GM12864 (cell line): ENCODE results near the gene ARL5C.

Source experiments
- DNase-seq: peaks from one replicate; pipeline ENCODE4 v3.0.0-alpha.2; 2011; ENCODE audit warnings: low read depth
- H3K4me3 ChIP-seq: 2 replicates; pipeline ENCODE4 v1.5.1; 2011; ENCODE audit warnings: mild to moderate bottlenecking, low read depth, low read length, control low read depth
- CTCF ChIP-seq: IDR thresholded peaks from 2 replicates; pipeline ENCODE4 v1.5.1; 2011; ENCODE audit warnings: low read depth, mild to moderate bottlenecking, moderate library complexity, low read length, control low read depth, inconsistent platforms; ENCODE audit errors: missing control alignments

ARL5C gene

GRCh38 chr17:39150104-39150634 lies 15.8 kb downstream of the ARL5C start:
- TF ChIP-seq CTCF = no peak
- no peak for DNase-seq
- H3K4me3 ChIP-seq = no peak overlapping the region

GRCh38 chr17:39147221-39148185 lies 18.5 kb downstream of the ARL5C start:
- no peak overlapping the region for H3K4me3 ChIP-seq
- TF ChIP-seq CTCF = no peak
- DNase-seq = no peak

- no peak for TF ChIP-seq CTCF
- DNase-seq = no peak
- H3K4me3 ChIP-seq = no peak overlapping the region
These were observed 19.7 kb downstream of the ARL5C start for GRCh38 chr17:39146273-39146672.

GRCh38 chr17:39145143-39145542 lies 20.8 kb downstream of the ARL5C start:
- H3K4me3 ChIP-seq = no peak overlapping the region
- no peak for DNase-seq
- TF ChIP-seq CTCF = no peak

GRCh38 chr17:39144416-39144840 lies 21.5 kb downstream of the ARL5C start:
- DNase-seq = no peak
- no peak for TF ChIP-seq CTCF
- H3K4me3 ChIP-seq = no peak overlapping the region

- H3K4me3 ChIP-seq = no peak overlapping the region
- DNase-seq = no peak
- TF ChIP-seq CTCF = no peak
These were observed 22.3 kb downstream of the ARL5C start for GRCh38 chr17:39143552-39144093.
